Astrocyte (in vitro differentiated cells and primary cell): Measurements from ENCODE around the gene BRMS1.
"Not testable (repeated sequence)": the region's sequence is repeated elsewhere in the genome, so short reads cannot be mapped to it uniquely, and the experiment has no call there.

Experiments used
- CTCF ChIP-seq: IDR thresholded peaks from 2 replicates; pipeline ENCODE4 v1.5.1; 2011; ENCODE audit warnings: low read depth, mild to moderate bottlenecking, inconsistent platforms, low read length, moderate library complexity; ENCODE audit not compliant: insufficient read depth
- EZH2 ChIP-seq: IDR thresholded peaks from 2 replicates; pipeline ENCODE4 v1.6.1; 2012; ENCODE audit warnings: mild to moderate bottlenecking, low read length, inconsistent platforms; ENCODE audit not compliant: insufficient read depth

GRCh38 chr11:66373690-66374287 is 28.9 kb upstream of the BRMS1 start:
- not testable (repeated sequence) for TF ChIP-seq CTCF, EZH2
